Stomach smooth muscle (tissue), 2 donors: ENCODE results near the gene PPARA.

Experiments used
- H3K27ac ChIP-seq: one replicate; pipeline ENCODE4 v1.7.0; 2013; ENCODE audit warnings: mild to moderate bottlenecking, low read length, inconsistent platforms
- H3K27me3 ChIP-seq, 2 donors: one replicate each; pipeline ENCODE4 v1.7.0; 2013; ENCODE audit warnings: low read length in 2 of 2; ENCODE audit not compliant: insufficient read depth in 2 of 2, control insufficient read depth in 1 of 2
- H3K36me3 ChIP-seq, 2 donors: one replicate each; pipeline ENCODE4 v1.7.0; 2013; ENCODE audit warnings: low read length in 2 of 2; ENCODE audit not compliant: control insufficient read depth in 2 of 2, insufficient read depth in 2 of 2
- H3K4me1 ChIP-seq: one replicate; pipeline ENCODE4 v1.7.0; 2013; ENCODE audit warnings: low read length; ENCODE audit not compliant: control insufficient read depth, insufficient read depth
- H3K4me3 ChIP-seq, 2 donors: one replicate each; pipeline ENCODE4 v1.7.0; 2013; ENCODE audit warnings: low read length in 2 of 2
- H3K9ac ChIP-seq, 2 donors: one replicate each; pipeline ENCODE4 v1.7.0; 2013; ENCODE audit warnings: low read length in 2 of 2, mild to moderate bottlenecking in 1 of 2
- H3K9me3 ChIP-seq, 2 donors: one replicate each; pipeline ENCODE4 v1.7.0; 2013; ENCODE audit warnings: low read length in 2 of 2; ENCODE audit not compliant: control insufficient read depth in 2 of 2
- donor health status: healthy.
- donor health status: Pancreatic carcinoma.

The PPARA gene

DNA sequence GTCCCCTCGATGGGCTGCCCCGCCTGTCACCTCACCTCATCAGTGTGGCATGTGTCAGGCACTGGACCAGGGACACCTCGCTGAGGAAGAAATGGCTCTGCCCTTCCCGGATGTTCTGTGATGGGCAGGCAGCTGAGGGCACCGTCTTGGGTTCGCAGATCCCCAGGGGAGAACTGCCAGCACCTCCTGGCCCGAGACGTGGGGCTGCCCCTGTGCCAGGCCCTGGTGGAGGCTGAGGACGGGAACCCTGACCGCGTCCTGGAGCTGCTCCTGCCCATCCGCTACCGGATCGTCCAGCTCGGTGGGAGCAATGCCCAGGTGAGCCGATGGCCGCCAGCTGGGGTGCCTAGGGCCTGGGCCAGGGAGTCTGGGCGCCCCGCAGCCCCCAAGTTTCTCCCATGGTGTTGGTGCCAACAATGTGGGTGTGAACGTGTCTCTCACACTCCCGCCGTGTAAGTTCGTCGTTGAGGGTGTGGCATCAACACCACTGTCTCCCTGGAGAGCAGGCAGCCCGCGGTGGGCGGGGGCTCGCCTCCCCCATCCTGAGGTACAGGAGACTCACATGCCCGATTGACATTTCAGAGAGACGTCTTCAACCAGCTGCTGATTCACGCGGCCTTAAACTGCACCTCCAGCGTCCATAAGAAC is 139.0 kb downstream of the PPARA start:
- Histone ChIP-seq H3K27ac (no peak overlapping the region), H3K4me1 (no peaks in the 10 kb centered on the region), H3K27me3 (no peaks in the 10 kb centered on the region), H3K9me3 (peaks cover 0 to 2% of the 10 kb centered on the region in 2 donors), H3K36me3 (peaks cover 31 to 43% of the 10 kb centered on the region in 2 donors), H3K9ac (no peak overlapping the region), H3K4me3 (no peak overlapping the region)

DNA sequence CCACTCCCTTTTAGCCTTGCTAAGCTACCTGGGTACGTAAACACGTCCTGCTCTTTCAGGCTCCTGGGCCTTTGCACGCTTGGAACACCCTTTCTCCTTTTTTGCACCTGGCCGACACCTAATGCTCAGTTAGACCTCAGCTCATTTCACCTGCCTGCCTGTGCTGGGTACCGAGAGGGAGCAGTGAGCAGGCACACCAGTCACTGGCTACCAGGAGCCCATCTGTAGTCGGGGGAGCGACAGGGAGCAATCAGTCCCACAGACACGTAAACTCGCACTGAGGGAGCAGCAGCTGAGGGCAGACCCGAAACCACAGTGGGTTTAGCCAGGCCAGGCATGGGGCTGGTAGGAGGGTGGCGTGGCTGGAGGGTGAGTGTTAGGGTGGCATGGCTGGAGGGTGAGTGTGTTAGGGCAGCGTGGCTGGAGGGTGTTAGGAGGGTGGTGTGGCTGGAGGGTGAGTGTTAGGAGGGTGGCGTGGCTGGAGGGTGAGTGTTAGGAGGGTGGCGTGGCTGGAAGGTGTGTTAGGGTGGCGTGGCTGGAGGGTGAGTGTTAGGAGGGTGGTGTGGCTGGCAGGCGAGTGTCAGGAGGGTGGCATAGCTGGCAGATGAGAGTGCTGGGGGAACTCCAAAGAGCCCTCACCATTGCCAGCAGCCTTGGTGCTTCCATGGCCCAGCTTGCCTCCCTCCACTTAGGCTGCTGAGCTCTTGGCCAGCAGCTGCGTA is 140.0 kb downstream of the PPARA start:
- peaks cover 28 to 37% of the 10 kb centered on the region in 2 donors for H3K36me3 ChIP-seq

DNA sequence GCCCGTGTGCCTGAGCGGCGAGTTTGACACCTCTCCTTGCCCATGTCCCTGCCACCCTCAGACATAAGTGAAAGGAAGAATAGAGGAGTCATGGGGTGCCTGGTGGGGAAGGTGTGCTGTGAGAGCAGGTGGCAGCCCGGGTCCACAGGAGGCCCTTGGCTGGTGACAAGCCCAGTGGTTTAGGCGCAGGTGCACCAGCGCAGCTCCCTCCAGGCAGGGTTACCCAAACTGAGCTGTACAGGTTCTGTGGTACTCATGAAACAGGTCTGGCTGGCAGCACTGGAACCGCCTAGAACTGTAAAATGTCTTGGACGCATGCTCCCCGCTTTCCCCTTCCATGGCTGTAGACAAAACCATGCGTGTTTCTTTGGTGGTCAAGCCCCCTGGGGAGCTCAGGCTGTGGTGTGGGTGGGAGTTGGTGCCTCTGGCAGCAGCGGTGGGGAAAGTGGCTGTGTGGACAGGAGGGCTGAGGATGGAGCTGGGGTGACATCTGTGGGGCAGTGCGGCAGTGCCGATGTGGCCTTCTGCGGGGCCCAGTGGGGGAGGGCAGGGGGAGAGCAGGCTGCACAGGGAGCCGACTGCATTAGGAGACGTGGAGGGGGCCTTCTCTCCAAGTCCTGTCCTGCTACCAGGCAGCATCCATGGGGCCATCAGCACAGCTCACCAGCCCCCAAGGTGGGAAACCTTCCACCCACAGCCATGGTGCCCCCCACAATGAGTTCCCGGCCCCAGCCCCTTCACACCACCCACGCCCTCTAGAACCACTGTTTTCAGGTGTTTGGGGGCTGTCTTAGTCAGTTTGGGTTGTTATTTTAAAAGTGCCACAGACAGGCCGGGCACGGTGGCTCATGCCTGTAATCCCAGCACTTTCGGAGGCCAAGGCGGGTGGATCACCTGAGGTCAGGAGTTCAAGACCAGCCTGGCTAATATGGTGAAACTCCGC is 140.8 kb downstream of the PPARA start:
- Histone ChIP-seq H3K27me3 (no peaks in the 10 kb centered on the region), H3K9ac (no peak overlapping the region), H3K9me3 (peaks cover 0 to 2% of the 10 kb centered on the region in 2 donors), H3K4me3 (no peak overlapping the region), H3K36me3 (peaks cover 27 to 34% of the 10 kb centered on the region in 2 donors), H3K27ac (no peak overlapping the region), H3K4me1 (peaks cover 6% of the 10 kb centered on the region)

More for the DNA sequence above, 140.0 kb downstream of the PPARA start:
- peaks cover 0 to 2% of the 10 kb centered on the region in 2 donors for H3K9me3 ChIP-seq
- no peaks in the 10 kb centered on the region for H3K27me3 ChIP-seq
- H3K4me1 ChIP-seq, result no peaks in the 10 kb centered on the region
- no peak overlapping the region for H3K27ac ChIP-seq
- H3K9ac ChIP-seq, result no peak overlapping the region
- no peak overlapping the region for H3K4me3 ChIP-seq

DNA sequence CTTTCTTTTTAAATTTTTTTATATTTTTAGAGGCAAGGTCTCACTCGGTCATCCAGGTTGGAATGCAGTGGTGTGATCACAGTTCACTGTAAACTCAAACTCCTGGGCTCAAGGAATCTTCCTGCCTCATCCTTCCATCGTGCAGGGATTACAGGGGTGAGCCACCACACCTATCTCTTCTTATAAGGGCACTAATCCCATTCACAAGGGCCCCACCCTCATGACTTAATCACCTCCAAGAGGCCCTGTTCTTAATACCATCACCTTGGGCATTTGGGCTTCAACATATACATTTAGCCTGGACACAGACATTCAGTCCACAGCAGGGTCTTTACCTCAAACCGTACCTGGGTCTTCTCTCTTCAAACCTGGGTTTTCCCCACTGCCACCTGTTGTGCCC is 141.8 kb downstream of the PPARA start:
- Histone ChIP-seq H3K9me3 (peaks cover 0 to 2% of the 10 kb centered on the region in 2 donors), H3K36me3 (peaks cover 21 to 29% of the 10 kb centered on the region in 2 donors), H3K9ac (no peak overlapping the region), H3K27ac (no peak overlapping the region), H3K4me1 (peaks cover 13% of the 10 kb centered on the region), H3K4me3 (no peak overlapping the region), H3K27me3 (no peaks in the 10 kb centered on the region)

DNA sequence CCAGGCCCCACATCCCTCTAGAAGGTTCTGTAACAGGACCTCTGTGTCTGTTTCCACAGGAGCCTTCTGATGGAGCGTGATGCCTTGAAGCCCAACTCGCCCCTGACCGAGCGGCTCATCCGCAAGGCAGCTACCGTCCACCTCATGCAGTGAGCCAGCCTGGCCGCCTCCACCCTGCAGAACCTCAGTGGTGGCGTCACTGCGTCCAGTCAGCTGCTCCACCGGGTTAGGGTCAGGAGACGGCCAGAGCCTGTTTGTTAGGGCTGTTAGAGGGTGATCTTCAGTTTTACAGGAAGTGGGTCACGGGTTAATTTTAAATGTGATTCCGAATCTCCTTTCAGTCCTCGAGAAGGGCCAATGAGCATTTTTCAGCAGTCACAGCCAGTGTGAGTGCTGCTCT is 142.4 kb downstream of the PPARA start:
- Histone ChIP-seq H3K4me1 (peaks cover 16% of the 10 kb centered on the region), H3K36me3 (peaks cover 20 to 25% of the 10 kb centered on the region in 2 donors)

More for the DNA sequence above, 142.4 kb downstream of the PPARA start:
- Histone ChIP-seq H3K27me3 (no peaks in the 10 kb centered on the region), H3K9ac (no peak overlapping the region), H3K9me3 (peaks cover 0 to 2% of the 10 kb centered on the region in 2 donors), H3K27ac (no peak overlapping the region), H3K4me3 (no peak overlapping the region)
